K562 (cell line): ENCODE results near the gene CARD10.

Experiments
- EZH2 ChIP-seq: IDR thresholded peaks from 2 replicates; pipeline ENCODE4 v1.6.1; 2012; ENCODE audit warnings: low read depth, mild to moderate bottlenecking, inconsistent platforms, low read length, borderline replicate concordance
- KAT2B ChIP-seq: IDR thresholded peaks from one replicate; pipeline ENCODE4 v1.6.1; 2012; ENCODE audit warnings: low read depth, mild to moderate bottlenecking, control low read depth, inconsistent platforms, low read length, moderate library complexity
- MAX ChIP-seq: sonication (generic); formaldehyde crosslinking; IDR thresholded peaks from 2 replicates; pipeline ENCODE4 v1.9.0; 2022; ENCODE audit warnings: mild to moderate bottlenecking, missing genetic modification reagents
- NRF1 ChIP-seq, 2 experiments: fragments of 450-650 bp; IDR thresholded peaks in 1 of 2; conservative IDR thresholded peaks in 1 of 2; 2 replicates each; pipeline ENCODE4 v1.6.1; 2014; ENCODE audit warnings: mild to moderate bottlenecking in 2 of 2
- ZBTB1 ChIP-seq: sonication (generic); formaldehyde crosslinking; IDR thresholded peaks from 2 replicates; pipeline ENCODE4 v1.8.1; 2023; ENCODE audit warnings: missing genetic modification reagents, low read depth, mild to moderate bottlenecking, borderline replicate concordance

DNA sequence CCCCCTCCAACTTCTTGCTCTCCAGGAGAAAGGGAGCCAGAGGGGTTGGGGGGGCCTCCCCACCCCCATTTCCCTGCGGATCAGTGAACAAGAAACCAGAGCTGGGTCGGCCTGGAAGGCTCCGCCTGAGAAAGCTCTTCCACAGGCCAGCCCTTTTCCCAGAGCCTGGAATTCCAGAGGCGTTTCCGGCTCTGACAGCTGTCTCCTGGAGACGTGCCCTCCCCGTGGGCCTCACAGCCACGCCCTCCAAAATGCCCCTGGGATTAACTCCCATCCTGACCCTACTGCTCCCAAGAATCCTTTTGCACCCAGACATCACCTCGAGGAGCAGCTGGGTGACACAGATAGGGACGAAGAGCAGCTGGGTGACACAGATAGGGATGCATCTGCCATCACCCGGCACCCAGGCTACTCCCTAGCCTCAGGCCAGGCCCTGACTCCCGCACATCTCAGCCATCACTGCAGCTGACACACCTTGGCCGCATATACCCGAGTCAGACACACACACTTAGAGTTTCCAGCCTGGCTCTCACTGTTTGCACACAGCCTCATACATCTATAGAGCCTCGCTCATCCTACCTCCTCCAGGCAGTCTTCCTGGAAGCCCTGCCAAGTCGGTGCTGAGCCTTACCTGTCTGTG, 33.4 kb upstream of the CARD10 start:
- TF ChIP-seq NRF1 (conservative IDR thresholded peaks at IDR 0.05 in 1 of 2, IDR thresholded peaks at IDR 0.05 in 1 of 2) (no peak; a peak in 2 of 4 replicates), EZH2 (no peak), KAT2B (no peak), ZBTB1 (peak; percentile 73; the same call in 1 of the 2 replicates), MAX (CRISPR knock-in tag) (peak; percentile 53)
